Mammary epithelial cell (primary cell): ENCODE measurements around the gene PIK3R1.

Experiments
- CTCF ChIP-seq, 2 donors: IDR thresholded peaks in 1 of 2; conservative IDR thresholded peaks in 1 of 2; 2 replicates each; pipeline ENCODE4 v1.5.1; 2011 to 2012; ENCODE audit warnings: inconsistent platforms in 2 of 2, low read length in 2 of 2, mild to moderate bottlenecking in 2 of 2, control low read depth in 1 of 2, low read depth in 1 of 2; ENCODE audit not compliant: insufficient read depth in 1 of 2; ENCODE audit errors: extremely low read depth in 1 of 2
- EZH2 ChIP-seq: IDR thresholded peaks from 2 replicates; pipeline ENCODE4 v1.6.1; 2012; ENCODE audit warnings: low read length, inconsistent platforms, borderline replicate concordance

DNA sequence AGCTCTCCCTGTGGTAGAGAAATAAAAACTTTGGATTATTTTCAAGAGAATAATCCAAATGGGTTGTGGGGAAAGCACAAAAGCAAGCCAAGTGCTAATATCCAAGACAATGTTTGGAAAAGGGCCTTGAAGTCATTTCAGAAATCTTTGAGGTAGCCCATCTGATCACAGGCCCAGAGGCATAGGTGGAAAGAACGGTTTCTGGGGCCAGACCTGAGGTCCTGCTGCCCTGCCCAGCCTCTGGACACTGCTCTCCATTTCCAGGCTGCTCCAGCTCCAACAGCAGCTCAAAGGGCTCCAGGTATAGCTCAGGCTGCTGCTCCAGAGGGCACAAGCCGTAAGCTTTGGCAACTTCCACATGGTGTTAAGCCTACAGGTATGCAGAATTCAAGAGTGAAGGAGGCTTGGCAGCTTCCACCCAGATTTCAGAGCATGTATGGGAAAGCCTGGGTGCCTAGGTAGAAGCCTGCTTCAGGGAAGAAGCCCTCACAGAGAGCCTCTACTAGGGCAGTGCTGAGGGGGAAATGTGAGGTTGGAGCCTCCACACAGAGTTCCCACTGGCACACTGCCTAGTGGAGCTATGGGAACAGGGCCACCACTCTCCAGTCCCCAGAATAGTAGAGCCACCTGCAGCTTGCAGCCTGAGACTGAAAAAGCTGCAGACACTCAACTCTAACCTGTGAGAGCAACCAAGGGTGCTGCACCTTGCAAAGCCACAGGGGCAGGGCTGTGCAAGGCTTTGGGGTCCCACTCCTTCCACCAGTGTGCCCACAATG lies 133.1 kb downstream of the PIK3R1 start:
- TF ChIP-seq CTCF (conservative IDR thresholded peaks at IDR 0.05 in 1 of 2, IDR thresholded peaks at IDR 0.05 in 1 of 2; ENCODE audit: extremely low read depth in 1 of 2, insufficient read depth in 1 of 2, low read depth in 1 of 2, low read length in 2 of 2) (no peak), EZH2 (no peak)
